MM.1S (cell line): Measurements from ENCODE around the gene BTN3A1.

ENCODE experiments used
- DNase-seq: peaks from one replicate; pipeline ENCODE4 v3.0.0-alpha.2; 2015
- H2AFZ ChIP-seq: fragments of 300-600 bp; sonication (generic); 2 replicates; pipeline ENCODE4 v1.6.0; 2016; ENCODE audit warnings: antibody characterized with exemption, low read length
- H3F3A ChIP-seq: fragments of 300-600 bp; sonication (generic); 2 replicates; pipeline ENCODE4 v1.6.1; 2016; ENCODE audit warnings: mild to moderate bottlenecking, antibody characterized with exemption, low read length, moderate library complexity, mixed read lengths; ENCODE audit not compliant: insufficient read depth
- H3K27ac ChIP-seq: fragments of 300-600 bp; sonication (generic); 2 replicates; pipeline ENCODE4 v1.5.1; 2016; ENCODE audit warnings: mild to moderate bottlenecking, low read length
- H3K27me3 ChIP-seq: fragments of 300-600 bp; sonication (generic); replicated peaks from 2 replicates; pipeline ENCODE4 v1.6.0; 2016; ENCODE audit warnings: low read length; ENCODE audit not compliant: insufficient read depth
- H3K36me3 ChIP-seq: fragments of 300-600 bp; sonication (generic); replicated peaks from 2 replicates; pipeline ENCODE4 v1.6.1; 2016; ENCODE audit warnings: mild to moderate bottlenecking, low read length, mixed read lengths; ENCODE audit not compliant: insufficient read depth
- H3K4me1 ChIP-seq: fragments of 300-600 bp; sonication (generic); 2 replicates; pipeline ENCODE4 v1.6.1; 2016; ENCODE audit warnings: low read length, mixed read lengths
- H3K4me2 ChIP-seq: fragments of 300-600 bp; sonication (generic); 2 replicates; pipeline ENCODE4 v1.6.0; 2016; ENCODE audit warnings: low read depth, low read length
- H3K4me3 ChIP-seq: fragments of 300-600 bp; sonication (generic); 2 replicates; pipeline ENCODE4 v1.5.1; 2016; ENCODE audit warnings: low read length, mixed read lengths
- H3K79me2 ChIP-seq: fragments of 300-600 bp; sonication (generic); 2 replicates; pipeline ENCODE4 v1.6.1; 2016; ENCODE audit warnings: mixed run types, low read length, mixed read lengths
- H3K9ac ChIP-seq: fragments of 300-600 bp; sonication (generic); 2 replicates; pipeline ENCODE4 v1.6.1; 2016; ENCODE audit warnings: low read length, mixed read lengths
- H3K9me2 ChIP-seq: fragments of 300-600 bp; sonication (generic); replicated peaks from 2 replicates; pipeline ENCODE4 v1.6.1; 2016; ENCODE audit warnings: mild to moderate bottlenecking, low read length, mixed read lengths; ENCODE audit not compliant: insufficient read depth
- H3K9me3 ChIP-seq: fragments of 300-600 bp; sonication (generic); replicated peaks from 2 replicates; pipeline ENCODE4 v1.6.1; 2016; ENCODE audit warnings: mild to moderate bottlenecking, low read length, mixed read lengths; ENCODE audit not compliant: insufficient read depth
- H4K20me1 ChIP-seq: fragments of 300-600 bp; sonication (generic); 2 replicates; pipeline ENCODE4 v1.6.1; 2016; ENCODE audit warnings: mild to moderate bottlenecking, low read length, moderate library complexity, mixed read lengths; ENCODE audit not compliant: insufficient read depth
- CTCF ChIP-seq: fragments of 300-600 bp; sonication (generic); IDR thresholded peaks from 2 replicates; pipeline ENCODE4 v1.5.1; 2016; ENCODE audit warnings: antibody characterized with exemption, low read length, mixed read lengths
- EZH2 ChIP-seq: fragments of 300-600 bp; sonication (generic); optimal IDR thresholded peaks from 2 replicates; pipeline ENCODE3; 2017; ENCODE audit warnings: low read depth, mild to moderate bottlenecking, antibody characterized with exemption, low read length, mixed read lengths
- EZH2phosphoT487 ChIP-seq: fragments of 300-600 bp; sonication (generic); IDR thresholded peaks from 2 replicates; pipeline ENCODE4 v1.6.1; 2018; ENCODE audit warnings: antibody characterized with exemption, low read length

Gene BTN3A1

GRCh38 chr6:26388014-26388413 is 14.1 kb upstream of the BTN3A1 start:
- Histone ChIP-seq H3K4me1 (peaks cover 51% of the 10 kb centered on the region), H2AFZ (no peak overlapping the region), H3K9ac (no peak overlapping the region), H3K9me3 (no peaks in the 10 kb centered on the region), H3K27ac (no peak overlapping the region), H3K4me3 (no peak overlapping the region), H3K79me2 (peaks cover 58% of the 10 kb centered on the region), H3F3A (peaks cover 19% of the 10 kb centered on the region), H3K27me3 (no peaks in the 10 kb centered on the region), H3K36me3 (peaks cover 14% of the 10 kb centered on the region; the same call in 1 of the 2 replicates), H3K9me2 (no peaks in the 10 kb centered on the region), H4K20me1 (no peaks in the 10 kb centered on the region), H3K4me2 (peak overlapping the region; percentile 38; the same call in 1 of the 2 replicates)
- DNase-seq: no peak
- no peak for TF ChIP-seq EZH2phosphoT487
- no peak for TF ChIP-seq EZH2
- no peak for TF ChIP-seq CTCF

- Histone ChIP-seq H3K79me2 (peaks cover 54% of the 10 kb centered on the region), H3K4me2 (0 out of 2 replicates have a peak overlapping the region, but pooled peaks have one; percentile 38), H3K27ac (no peak overlapping the region), H3K9ac (no peak overlapping the region), H3K9me2 (no peaks in the 10 kb centered on the region), H3K4me3 (no peak overlapping the region), H4K20me1 (no peaks in the 10 kb centered on the region), H3K9me3 (no peaks in the 10 kb centered on the region), H3K4me1 (peaks cover 51% of the 10 kb centered on the region), H3K27me3 (no peaks in the 10 kb centered on the region), H3K36me3 (peaks cover 14% of the 10 kb centered on the region; the same call in 1 of the 2 replicates), H3F3A (peaks cover 17% of the 10 kb centered on the region), H2AFZ (no peak overlapping the region)
- no peak for DNase-seq
- TF ChIP-seq EZH2 (no peak), EZH2phosphoT487 (no peak), CTCF (no peak)
These were observed 13.6 kb upstream of the BTN3A1 start for GRCh38 chr6:26388441-26388840.

GRCh38 chr6:26389349-26389894 is 12.7 kb upstream of the BTN3A1 start:
- Histone ChIP-seq H3K9ac (no peak overlapping the region), H3F3A (peaks cover 12% of the 10 kb centered on the region), H3K4me3 (no peak overlapping the region), H3K9me3 (no peaks in the 10 kb centered on the region), H2AFZ (no peak overlapping the region), H3K4me1 (peaks cover 50% of the 10 kb centered on the region), H3K4me2 (peak overlapping the region; percentile 7; the same call in 1 of the 2 replicates), H3K9me2 (no peaks in the 10 kb centered on the region), H3K79me2 (peaks cover 45% of the 10 kb centered on the region), H4K20me1 (no peaks in the 10 kb centered on the region), H3K27ac (peak overlapping the region; percentile 16; the same call in 1 of the 2 replicates), H3K36me3 (peaks cover 14% of the 10 kb centered on the region; the same call in 1 of the 2 replicates), H3K27me3 (no peaks in the 10 kb centered on the region)
- DNase-seq: no peak
- TF ChIP-seq EZH2phosphoT487 (no peak), CTCF (no peak), EZH2 (no peak)
